Liver (tissue), 3 donors: ENCODE results near the gene KCNQ5.

ENCODE experiments used
- ATF3 ChIP-seq: IDR thresholded peaks from 2 replicates; pipeline ENCODE4 v1.6.1; 2016; ENCODE audit warnings: antibody characterized with exemption
- CTCF ChIP-seq: fragments of 150-350 bp; IDR thresholded peaks from 2 replicates; pipeline ENCODE4 v1.5.1; 2017; ENCODE audit warnings: improper control_type of control experiment, low read depth, low read length; ENCODE audit not compliant: missing input control
- EGR1 ChIP-seq, 2 donors: IDR thresholded peaks; 2 replicates each; pipeline ENCODE4 v1.6.1; 2016 to 2018; ENCODE audit warnings: antibody characterized with exemption in 2 of 2, low read depth in 2 of 2
- FOXA1 ChIP-seq: IDR thresholded peaks from 2 replicates; pipeline ENCODE4 v1.6.1; 2016; ENCODE audit warnings: antibody characterized with exemption
- GABPA ChIP-seq, 2 donors: IDR thresholded peaks in 1 of 2; conservative IDR thresholded peaks in 1 of 2; 2 replicates each; pipeline ENCODE4 v1.6.1; 2016; ENCODE audit warnings: antibody characterized with exemption in 2 of 2, mild to moderate bottlenecking in 1 of 2, moderate library complexity in 1 of 2
- HNF4A ChIP-seq, 2 donors: conservative IDR thresholded peaks; 2 replicates each; pipeline ENCODE4 v1.6.1; 2016; ENCODE audit warnings: antibody characterized with exemption in 2 of 2, mild to moderate bottlenecking in 2 of 2
- NR2F2 ChIP-seq: IDR thresholded peaks from 2 replicates; pipeline ENCODE4 v1.6.1; 2016; ENCODE audit warnings: antibody characterized with exemption
- RAD21 ChIP-seq, 2 donors: IDR thresholded peaks; 2 replicates each; pipeline ENCODE4 v1.6.1; 2016; ENCODE audit warnings: antibody characterized with exemption in 2 of 2, mild to moderate bottlenecking in 2 of 2
- RXRA ChIP-seq, 2 donors: IDR thresholded peaks; 2 replicates each; pipeline ENCODE4 v1.6.1; 2017 to 2018; ENCODE audit warnings: antibody characterized with exemption in 2 of 2, mild to moderate bottlenecking in 1 of 2
- SP1 ChIP-seq: IDR thresholded peaks from 2 replicates; pipeline ENCODE4 v1.6.1; 2018; ENCODE audit warnings: antibody characterized with exemption, mild to moderate bottlenecking
- TF ChIP-seq, protein P1 (sequence below): IDR thresholded peaks from 2 replicates; pipeline ENCODE4 v1.6.1; 2016; ENCODE audit warnings: antibody characterized with exemption, mild to moderate bottlenecking
- TF ChIP-seq, protein P2 (sequence below): IDR thresholded peaks from 2 replicates; pipeline ENCODE4 v1.6.1; 2016; ENCODE audit warnings: antibody characterized with exemption
- TF ChIP-seq, protein P3 (sequence below): IDR thresholded peaks from 2 replicates; pipeline ENCODE4 v1.6.1; 2016; ENCODE audit warnings: antibody characterized with exemption
- donor health status: healthy.
- donor health status: healthy.

GRCh38 chr6:72857791-72858585 lies 236.1 kb downstream of the KCNQ5 start:
- TF ChIP-seq CTCF (no peak), RAD21 (IDR thresholded peaks at IDR 0.05) (no peak), NR2F2 (no peak), SP1 (no peak), GABPA (IDR thresholded peaks at IDR 0.05 in 1 of 2, conservative IDR thresholded peaks at IDR 0.05 in 1 of 2) (no peak), EGR1 (IDR thresholded peaks at IDR 0.05; ENCODE audit: low read depth in 2 of 2) (no peak), HNF4A (conservative IDR thresholded peaks at IDR 0.05) (no peak), ATF3 (no peak), FOXA1 (no peak), RXRA (IDR thresholded peaks at IDR 0.05) (no peak)
- TF ChIP-seq, protein P1, sequence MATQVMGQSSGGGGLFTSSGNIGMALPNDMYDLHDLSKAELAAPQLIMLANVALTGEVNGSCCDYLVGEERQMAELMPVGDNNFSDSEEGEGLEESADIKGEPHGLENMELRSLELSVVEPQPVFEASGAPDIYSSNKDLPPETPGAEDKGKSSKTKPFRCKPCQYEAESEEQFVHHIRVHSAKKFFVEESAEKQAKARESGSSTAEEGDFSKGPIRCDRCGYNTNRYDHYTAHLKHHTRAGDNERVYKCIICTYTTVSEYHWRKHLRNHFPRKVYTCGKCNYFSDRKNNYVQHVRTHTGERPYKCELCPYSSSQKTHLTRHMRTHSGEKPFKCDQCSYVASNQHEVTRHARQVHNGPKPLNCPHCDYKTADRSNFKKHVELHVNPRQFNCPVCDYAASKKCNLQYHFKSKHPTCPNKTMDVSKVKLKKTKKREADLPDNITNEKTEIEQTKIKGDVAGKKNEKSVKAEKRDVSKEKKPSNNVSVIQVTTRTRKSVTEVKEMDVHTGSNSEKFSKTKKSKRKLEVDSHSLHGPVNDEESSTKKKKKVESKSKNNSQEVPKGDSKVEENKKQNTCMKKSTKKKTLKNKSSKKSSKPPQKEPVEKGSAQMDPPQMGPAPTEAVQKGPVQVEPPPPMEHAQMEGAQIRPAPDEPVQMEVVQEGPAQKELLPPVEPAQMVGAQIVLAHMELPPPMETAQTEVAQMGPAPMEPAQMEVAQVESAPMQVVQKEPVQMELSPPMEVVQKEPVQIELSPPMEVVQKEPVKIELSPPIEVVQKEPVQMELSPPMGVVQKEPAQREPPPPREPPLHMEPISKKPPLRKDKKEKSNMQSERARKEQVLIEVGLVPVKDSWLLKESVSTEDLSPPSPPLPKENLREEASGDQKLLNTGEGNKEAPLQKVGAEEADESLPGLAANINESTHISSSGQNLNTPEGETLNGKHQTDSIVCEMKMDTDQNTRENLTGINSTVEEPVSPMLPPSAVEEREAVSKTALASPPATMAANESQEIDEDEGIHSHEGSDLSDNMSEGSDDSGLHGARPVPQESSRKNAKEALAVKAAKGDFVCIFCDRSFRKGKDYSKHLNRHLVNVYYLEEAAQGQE = no peak
- TF ChIP-seq, protein P2, sequence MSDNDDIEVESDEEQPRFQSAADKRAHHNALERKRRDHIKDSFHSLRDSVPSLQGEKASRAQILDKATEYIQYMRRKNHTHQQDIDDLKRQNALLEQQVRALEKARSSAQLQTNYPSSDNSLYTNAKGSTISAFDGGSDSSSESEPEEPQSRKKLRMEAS = no peak
- TF ChIP-seq, protein P3, sequence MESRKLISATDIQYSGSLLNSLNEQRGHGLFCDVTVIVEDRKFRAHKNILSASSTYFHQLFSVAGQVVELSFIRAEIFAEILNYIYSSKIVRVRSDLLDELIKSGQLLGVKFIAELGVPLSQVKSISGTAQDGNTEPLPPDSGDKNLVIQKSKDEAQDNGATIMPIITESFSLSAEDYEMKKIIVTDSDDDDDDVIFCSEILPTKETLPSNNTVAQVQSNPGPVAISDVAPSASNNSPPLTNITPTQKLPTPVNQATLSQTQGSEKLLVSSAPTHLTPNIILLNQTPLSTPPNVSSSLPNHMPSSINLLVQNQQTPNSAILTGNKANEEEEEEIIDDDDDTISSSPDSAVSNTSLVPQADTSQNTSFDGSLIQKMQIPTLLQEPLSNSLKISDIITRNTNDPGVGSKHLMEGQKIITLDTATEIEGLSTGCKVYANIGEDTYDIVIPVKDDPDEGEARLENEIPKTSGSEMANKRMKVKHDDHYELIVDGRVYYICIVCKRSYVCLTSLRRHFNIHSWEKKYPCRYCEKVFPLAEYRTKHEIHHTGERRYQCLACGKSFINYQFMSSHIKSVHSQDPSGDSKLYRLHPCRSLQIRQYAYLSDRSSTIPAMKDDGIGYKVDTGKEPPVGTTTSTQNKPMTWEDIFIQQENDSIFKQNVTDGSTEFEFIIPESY = no peak
